Measurements from ENCODE around the gene MRPS31. TPM values are rescaled to one million over a fixed set of nuclear protein-coding genes. Genes with fewer than 3 reads are reported as not detected.
"Not testable (repeated sequence)": the region's sequence is repeated elsewhere in the genome, so short reads cannot be mapped to it uniquely, and the experiment has no call there.

Gene MRPS31
- polyA plus RNA-seq, 3 donors = 9.5 to 11.4 (median 11.3) TPM

GRCh38 chr13:40732658-40733057 is 38.3 kb downstream of the MRPS31 start:
- WGBS (ENCODE audit: insufficient coverage) = no CpG with 5 or more reads among the region's 1 CpG
- Histone ChIP-seq H3K79me2 (ENCODE audit: insufficient read depth, low read length) (no peaks in the 10 kb centered on the region), H3K27ac (ENCODE audit: low read depth in 1 of 2, low read length in 2 of 2) (peak overlapping the region in 1 of 2 donors; percentile 14), H3K4me3 (replicated peaks in 1 of 3; ENCODE audit: low read depth in 2 of 3, low read length in 3 of 3) (no peak overlapping the region), H2AFZ (ENCODE audit: insufficient read depth, low read depth, low read length, poor library complexity, severe bottlenecking) (no peak overlapping the region), H3K27me3 (ENCODE audit: control insufficient read depth in 2 of 2, insufficient read depth in 2 of 2, low read length in 2 of 2) (no peaks in the 10 kb centered on the region), H4K20me1 (ENCODE audit: insufficient read depth, low read length) (no peaks in the 10 kb centered on the region), H3K36me3 (replicated peaks in 1 of 2; ENCODE audit: control insufficient read depth in 1 of 2, insufficient read depth in 2 of 2, low read length in 2 of 2) (peaks cover 10 to 28% of the 10 kb centered on the region in 2 donors), H3K4me2 (replicated peaks; ENCODE audit: extremely low read depth, low read length, poor library complexity, severe bottlenecking) (no peak overlapping the region), H3K9me3 (replicated peaks in 1 of 2; ENCODE audit: control insufficient read depth in 1 of 2, insufficient read depth in 1 of 2, low read length in 2 of 2) (no peaks in the 10 kb centered on the region), H3K4me1 (ENCODE audit: control insufficient read depth in 1 of 2, insufficient read depth in 2 of 2, low read length in 2 of 2) (no peaks in the 10 kb centered on the region), H3K9ac (ENCODE audit: insufficient read depth, low read length, poor library complexity, severe bottlenecking) (no peak overlapping the region)
- H3K4me1 Mint-ChIP-seq = no peaks in the 10 kb centered on the region
- H3K27ac Mint-ChIP-seq = peak overlapping the region in 1 of 7 donors; percentile 66
- H3K27me3 Mint-ChIP-seq (ENCODE audit: low read depth in 3 of 3) = no peaks in the 10 kb centered on the region
- DNase-seq = no peak
- no peak for TF ChIP-seq CTCF (IDR thresholded peaks at IDR 0.05)
- peaks cover 0 to 2% (median 0%) of the 10 kb centered on the region in 7 donors for H3K9me3 Mint-ChIP-seq
- H3K4me3 Mint-ChIP-seq = no peak overlapping the region
- intact Hi-C loops (cut with micrococcal nuclease) = no loop called here
- peaks cover 32 to 62% of the 10 kb centered on the region in 2 donors for H3K36me3 Mint-ChIP-seq

GRCh38 chr13:40728595-40728994 is 42.4 kb downstream of the MRPS31 start:
- Histone ChIP-seq H2AFZ (ENCODE audit: insufficient read depth, low read depth, low read length, poor library complexity, severe bottlenecking) (no peak overlapping the region), H3K9me3 (replicated peaks in 1 of 2; ENCODE audit: control insufficient read depth in 1 of 2, insufficient read depth in 1 of 2, low read length in 2 of 2) (no peaks in the 10 kb centered on the region), H3K36me3 (replicated peaks in 1 of 2; ENCODE audit: control insufficient read depth in 1 of 2, insufficient read depth in 2 of 2, low read length in 2 of 2) (peaks cover 8 to 42% of the 10 kb centered on the region in 2 donors), H3K4me3 (replicated peaks in 1 of 3; ENCODE audit: low read depth in 2 of 3, low read length in 3 of 3) (no peak overlapping the region), H3K27me3 (ENCODE audit: control insufficient read depth in 2 of 2, insufficient read depth in 2 of 2, low read length in 2 of 2) (no peaks in the 10 kb centered on the region), H3K4me2 (replicated peaks; ENCODE audit: extremely low read depth, low read length, poor library complexity, severe bottlenecking) (no peak overlapping the region), H3K79me2 (ENCODE audit: insufficient read depth, low read length) (no peaks in the 10 kb centered on the region), H4K20me1 (ENCODE audit: insufficient read depth, low read length) (no peaks in the 10 kb centered on the region), H3K4me1 (ENCODE audit: control insufficient read depth in 1 of 2, insufficient read depth in 2 of 2, low read length in 2 of 2) (no peaks in the 10 kb centered on the region), H3K27ac (ENCODE audit: low read depth in 1 of 2, low read length in 2 of 2) (no peak overlapping the region), H3K9ac (ENCODE audit: insufficient read depth, low read length, poor library complexity, severe bottlenecking) (no peak overlapping the region)
- Mint-ChIP-seq H3K4me1 (no peaks in the 10 kb centered on the region), H3K4me3 (no peak overlapping the region), H3K27me3 (ENCODE audit: low read depth in 3 of 3) (no peaks in the 10 kb centered on the region), H3K9me3 (peaks cover 0 to 3% (median 0%) of the 10 kb centered on the region in 7 donors), H3K27ac (no peak overlapping the region), H3K36me3 (peaks cover 29 to 63% of the 10 kb centered on the region in 2 donors)
- TF ChIP-seq CTCF (IDR thresholded peaks at IDR 0.05) = no peak
- intact Hi-C loops (cut with micrococcal nuclease) = no loop called here
- DNase-seq = no peak
- 96% methylated on average over 5 of the region's 6 CpGs for WGBS (ENCODE audit: insufficient coverage)

GRCh38 chr13:40714433-40714832 is 56.6 kb downstream of the MRPS31 start:
- H3K27me3 ChIP-seq (ENCODE audit: control insufficient read depth in 2 of 2, insufficient read depth in 2 of 2, low read length in 2 of 2); H3K27me3 Mint-ChIP-seq (ENCODE audit: low read depth in 3 of 3); DNase-seq; H3K27ac Mint-ChIP-seq; H3K79me2 ChIP-seq (ENCODE audit: insufficient read depth, low read length); H3K4me2 ChIP-seq (replicated peaks; ENCODE audit: extremely low read depth, low read length, poor library complexity, severe bottlenecking); H3K4me1 ChIP-seq (ENCODE audit: control insufficient read depth in 1 of 2, insufficient read depth in 2 of 2, low read length in 2 of 2); intact Hi-C loops (cut with micrococcal nuclease); H3K4me1 Mint-ChIP-seq; H4K20me1 ChIP-seq (ENCODE audit: insufficient read depth, low read length); H3K27ac ChIP-seq (ENCODE audit: low read depth in 1 of 2, low read length in 2 of 2); H3K4me3 ChIP-seq (replicated peaks in 1 of 3; ENCODE audit: low read depth in 2 of 3, low read length in 3 of 3); H3K9ac ChIP-seq (ENCODE audit: insufficient read depth, low read length, poor library complexity, severe bottlenecking); H3K4me3 Mint-ChIP-seq; H2AFZ ChIP-seq (ENCODE audit: insufficient read depth, low read depth, low read length, poor library complexity, severe bottlenecking): not testable (repeated sequence)
- Histone ChIP-seq H3K36me3 (replicated peaks in 1 of 2; ENCODE audit: control insufficient read depth in 1 of 2, insufficient read depth in 2 of 2, low read length in 2 of 2) (peaks cover 11 to 40% of the 10 kb centered on the region in 2 donors), H3K9me3 (replicated peaks in 1 of 2; ENCODE audit: control insufficient read depth in 1 of 2, insufficient read depth in 1 of 2, low read length in 2 of 2) (peaks cover 15 to 18% of the 10 kb centered on the region in 2 donors)
- H3K36me3 Mint-ChIP-seq = peaks cover 34 to 42% of the 10 kb centered on the region in 2 donors
- no CpG with 5 or more reads among the region's 1 CpG for WGBS (ENCODE audit: insufficient coverage)
- H3K9me3 Mint-ChIP-seq = peaks cover 17 to 41% (median 30%) of the 10 kb centered on the region in 7 donors

Measured in CD14-positive monocyte (primary cell).